ENCODE results near the gene ZMIZ1.

Gene ZMIZ1

GRCh38 chr10:79142522-79143309 is 74.0 kb downstream of the ZMIZ1 start:
- DNase-seq = no peak

DNA sequence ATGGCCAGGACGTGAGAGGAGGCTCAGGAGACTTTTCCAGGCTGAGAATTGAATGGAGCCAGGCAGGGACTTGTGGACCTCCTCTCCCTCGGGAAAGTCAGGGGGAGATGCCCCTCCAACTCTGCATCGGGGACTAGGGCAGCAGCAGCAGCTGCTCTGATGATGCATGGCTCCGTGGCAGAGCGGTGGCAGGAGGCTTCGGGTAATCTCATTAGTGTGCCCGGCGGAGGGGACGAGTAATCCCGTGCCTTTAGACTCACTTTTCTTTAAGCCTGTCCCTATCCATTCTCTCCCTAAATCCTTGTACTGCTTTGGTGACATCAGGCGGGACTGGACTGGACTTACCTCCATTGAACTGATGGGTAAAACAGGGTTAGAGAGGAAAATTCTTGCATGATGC is 75.1 kb downstream of the ZMIZ1 start:
- DNase-seq = no peak

- DNase-seq = no peak
Measured at GRCh38 chr10:79144351-79145173, 75.8 kb downstream of the ZMIZ1 start.

- no peak for DNase-seq
Measured at GRCh38 chr10:79145174-79145483, 76.4 kb downstream of the ZMIZ1 start.

GRCh38 chr10:79145517-79146470 is 77.0 kb downstream of the ZMIZ1 start:
- DNase-seq = no peak

DNA sequence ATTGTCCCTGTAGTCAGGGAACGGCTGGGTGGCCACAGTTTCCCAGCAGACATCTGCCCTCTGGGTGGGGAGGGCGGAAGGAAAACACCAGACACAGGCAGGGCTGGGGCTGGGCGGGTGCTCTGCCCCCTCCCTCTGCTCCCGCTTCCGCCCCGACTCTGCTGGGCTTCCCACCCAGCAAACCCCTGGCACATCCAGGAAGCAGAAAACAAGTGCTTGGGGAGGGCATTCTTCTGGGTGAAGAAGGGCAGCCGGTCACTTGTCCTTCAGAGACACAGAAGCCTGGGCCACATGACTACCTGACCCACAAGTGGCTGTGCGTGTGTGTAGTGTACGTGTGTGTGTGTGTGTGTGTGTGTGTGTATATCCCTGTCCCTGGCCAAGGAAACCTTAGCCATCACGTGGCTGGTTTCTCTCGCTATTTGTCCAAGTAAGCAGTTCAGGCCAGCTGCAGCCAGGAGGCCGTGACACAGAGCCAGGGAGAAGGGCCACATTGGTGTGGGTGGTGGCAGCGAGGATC is 77.9 kb downstream of the ZMIZ1 start:
- no peak for DNase-seq

DNA sequence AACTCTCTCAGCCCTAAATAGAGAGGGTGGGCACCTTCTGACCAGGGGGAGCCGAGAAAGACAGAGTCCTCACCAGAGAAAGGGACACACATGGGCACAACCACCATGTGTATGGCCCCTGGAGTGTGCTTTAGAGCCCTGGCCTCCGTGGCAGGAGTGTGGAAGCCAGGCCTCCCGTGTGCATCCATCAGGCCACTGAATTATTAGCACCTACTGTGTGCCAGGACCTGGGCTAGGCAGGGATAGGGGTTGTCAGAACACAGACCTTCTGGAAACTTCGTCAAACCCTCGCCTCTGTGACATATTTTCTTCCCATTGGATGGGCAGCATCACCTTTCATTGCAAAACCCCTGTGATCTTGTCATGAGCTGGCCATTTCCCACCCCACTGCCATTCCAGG is 78.5 kb downstream of the ZMIZ1 start:
- DNase-seq = no peak

- no peak for DNase-seq
Measured at GRCh38 chr10:79147796-79148451, 79.2 kb downstream of the ZMIZ1 start.

DNA sequence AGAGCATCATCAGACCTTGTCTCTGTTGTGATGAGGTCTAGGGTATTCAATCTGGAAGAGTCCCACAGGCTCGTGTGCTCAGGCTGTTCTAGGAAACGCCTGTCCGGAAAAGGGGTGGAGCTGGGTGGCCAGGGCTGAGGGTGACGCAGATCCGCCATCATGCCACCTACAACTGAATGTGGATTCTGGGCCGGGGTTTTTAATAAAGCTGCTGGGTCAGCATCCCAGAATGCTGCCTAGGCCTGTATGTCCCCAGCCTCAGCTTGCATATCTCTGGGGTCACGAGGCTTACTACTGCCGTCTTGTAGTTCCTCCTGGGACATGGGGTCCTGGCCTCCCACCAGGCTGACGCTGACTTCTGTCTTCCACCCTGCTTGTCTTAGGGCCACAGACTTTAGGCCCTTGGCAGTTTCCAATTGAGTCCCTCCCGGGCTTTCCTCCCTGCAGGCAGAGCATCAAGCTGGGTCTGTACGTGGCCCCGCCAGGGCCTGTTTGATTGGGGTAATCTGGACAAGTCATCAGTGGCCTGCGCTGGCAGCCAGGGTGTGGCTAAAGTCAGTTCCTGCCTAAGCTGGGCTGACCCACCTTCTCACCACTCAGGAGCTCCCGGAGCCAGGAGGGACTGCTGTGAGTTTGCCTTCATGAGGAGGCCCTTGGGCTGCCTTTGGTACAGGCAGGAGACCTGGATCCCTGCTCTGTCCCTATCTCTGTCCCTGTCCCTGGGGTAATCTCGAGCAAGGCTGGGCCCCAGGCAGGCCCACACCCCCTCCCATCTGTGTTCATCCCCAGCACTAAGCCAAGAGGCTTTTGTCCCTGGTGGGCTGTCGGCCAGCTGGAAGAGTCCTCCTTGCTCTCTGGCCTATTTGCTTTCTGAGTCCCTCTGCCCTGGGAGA is 79.9 kb downstream of the ZMIZ1 start:
- no peak for DNase-seq

DNA sequence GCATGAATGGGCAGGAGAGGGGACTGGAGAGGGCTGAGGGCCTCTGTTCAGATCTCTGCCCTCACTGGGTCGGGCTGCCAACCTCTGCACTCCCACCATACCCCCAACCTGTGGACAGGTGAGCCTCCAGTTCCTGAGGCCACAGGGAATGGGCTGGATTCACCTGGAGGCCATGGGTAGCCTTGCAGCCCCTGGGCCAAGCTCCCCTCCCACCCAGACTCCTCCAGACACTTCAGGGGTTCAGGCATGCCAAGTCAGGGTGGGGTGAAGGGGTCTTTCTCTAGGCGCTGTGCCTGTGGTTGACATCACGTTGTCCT is 80.5 kb downstream of the ZMIZ1 start:
- DNase-seq = no peak

GRCh38 chr10:79149662-79150443 is 81.1 kb downstream of the ZMIZ1 start:
- DNase-seq = peak; percentile 58

- no peak for DNase-seq
Measured at GRCh38 chr10:79150444-79150754, 81.6 kb downstream of the ZMIZ1 start.

DNA sequence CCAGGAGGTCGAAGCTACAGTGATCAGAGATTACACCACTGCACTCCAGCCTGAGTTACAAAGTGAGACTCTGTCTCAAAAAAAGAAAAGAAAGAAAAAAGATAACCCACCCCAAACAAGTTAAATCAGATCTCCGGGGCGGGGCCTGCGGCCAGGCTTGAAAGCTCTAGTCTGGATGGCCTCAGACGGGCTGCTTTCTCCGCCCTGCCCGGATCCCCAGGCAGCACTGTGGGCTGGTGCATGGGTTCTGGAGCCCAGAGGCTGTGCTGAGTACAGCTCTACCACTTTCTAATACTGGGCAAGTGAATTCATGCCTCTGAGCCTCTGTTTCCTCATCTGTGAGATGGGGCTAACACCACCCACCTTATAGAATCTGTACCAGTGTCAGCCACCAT is 83.7 kb downstream of the ZMIZ1 start:
- no peak for DNase-seq

DNA sequence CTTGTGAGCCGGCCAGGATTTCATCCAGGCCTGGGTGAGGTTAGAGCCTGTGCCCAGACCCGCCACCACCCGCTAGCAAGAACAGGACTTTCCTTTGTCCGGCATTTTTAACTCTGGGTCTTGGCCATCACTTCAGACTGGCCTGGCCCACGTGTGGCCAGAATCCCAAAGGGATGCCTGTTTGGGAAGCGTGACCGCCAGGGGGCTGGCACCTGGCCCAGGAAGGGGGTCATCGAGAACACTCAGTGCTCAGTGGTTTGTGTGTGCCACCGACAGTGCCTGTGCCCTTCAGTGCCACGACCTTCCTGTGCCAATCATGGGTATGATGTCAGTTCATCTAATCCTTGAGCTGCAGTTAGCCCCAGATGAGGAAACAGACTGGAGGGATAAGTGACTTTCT is 85.0 kb downstream of the ZMIZ1 start:
- no peak for DNase-seq

- no peak for DNase-seq
Measured at GRCh38 chr10:79155301-79156081, 86.7 kb downstream of the ZMIZ1 start.

DNA sequence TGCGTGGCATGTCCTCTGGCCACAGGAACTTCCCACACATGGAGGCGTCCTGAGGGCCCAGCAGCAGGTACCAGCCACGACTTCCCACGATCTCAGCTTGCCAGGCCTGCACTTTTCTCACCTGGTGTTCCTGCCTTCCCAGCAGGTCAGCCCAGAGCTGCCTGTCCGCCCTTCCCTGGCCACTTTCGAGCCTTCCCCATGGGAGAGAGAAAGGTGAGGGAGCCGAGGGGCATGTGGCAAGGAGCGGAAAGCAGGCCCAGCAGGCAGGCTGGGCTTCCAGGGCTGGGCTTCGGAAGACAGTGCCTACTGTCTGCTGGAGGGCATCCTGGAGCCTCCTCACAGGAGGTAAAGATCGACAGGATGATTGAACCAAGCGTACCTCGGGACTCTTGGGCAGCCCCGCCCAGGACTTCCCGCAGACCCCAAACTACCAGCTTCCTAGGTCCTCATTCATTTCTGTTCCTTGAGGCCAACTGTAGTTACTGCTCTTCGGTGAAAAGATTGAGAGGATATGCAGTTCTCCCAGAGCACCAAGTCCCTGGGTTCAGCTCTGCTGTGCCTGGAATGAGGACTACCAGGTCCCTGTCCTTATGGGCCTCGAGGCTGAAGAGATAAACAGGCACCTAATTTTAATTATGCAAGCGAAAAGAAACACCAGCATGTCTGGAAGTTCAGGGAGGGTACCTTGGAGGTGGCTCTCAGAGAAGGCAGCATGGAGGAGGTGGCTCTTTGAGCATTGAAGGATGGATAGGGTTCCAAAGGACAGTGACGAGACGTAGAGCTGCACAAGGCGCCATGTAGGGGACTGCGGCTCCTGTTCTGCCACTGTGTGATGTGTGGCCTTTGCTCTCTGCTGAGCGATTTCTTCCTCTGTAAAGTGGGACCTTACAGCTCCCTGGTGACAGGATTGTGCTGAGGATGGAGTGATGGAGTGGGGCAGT is 87.8 kb downstream of the ZMIZ1 start:
- DNase-seq = no peak

DNA sequence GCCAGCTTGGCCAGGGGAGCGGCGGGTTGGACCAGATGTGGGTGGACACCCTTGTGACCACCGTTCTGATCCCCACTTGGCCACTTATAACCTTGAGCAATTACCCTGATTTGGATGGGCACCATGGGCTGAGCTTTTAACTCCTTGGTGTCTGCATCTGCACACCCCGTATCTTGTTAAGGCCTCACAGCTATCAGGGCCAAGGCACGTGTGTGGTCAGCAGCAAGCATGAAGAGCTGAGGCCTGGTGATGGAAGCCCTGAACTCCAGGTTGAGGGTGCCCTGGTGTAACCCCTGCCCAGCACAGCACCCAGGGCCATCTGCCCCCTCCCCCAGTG is 89.2 kb downstream of the ZMIZ1 start:
- no peak for DNase-seq

- no peak for DNase-seq
Measured at GRCh38 chr10:79158402-79159097, 89.8 kb downstream of the ZMIZ1 start.

All from T1000 (cell line).